GM23248 (cell line): ENCODE measurements around the gene CDH22.

Source experiments
- EZH2 ChIP-seq: fragments of 200-600 bp; sonication (generic); IDR thresholded peaks from 2 replicates; pipeline ENCODE4 v1.6.1; 2018; ENCODE audit warnings: antibody characterized with exemption, mild to moderate bottlenecking; ENCODE audit not compliant: insufficient read depth, poor library complexity, severe bottlenecking
- EZH2phosphoT487 ChIP-seq: fragments of 200-600 bp; sonication (generic); IDR thresholded peaks from 2 replicates; pipeline ENCODE4 v1.6.1; 2018; ENCODE audit warnings: antibody characterized with exemption, moderate library complexity, mild to moderate bottlenecking, low read depth; ENCODE audit not compliant: insufficient read depth

- TF ChIP-seq EZH2 (no peak), EZH2phosphoT487 (no peak)
These were observed 3.4 kb downstream of the CDH22 start for GRCh38 chr20:46304852-46305251.
